ENCODE data around the gene CHTOP. TPM values are rescaled to one million over a fixed set of nuclear protein-coding genes. Genes with fewer than 3 reads are reported as not detected.
"Not testable (repeated sequence)": the region's sequence is repeated elsewhere in the genome, so short reads cannot be mapped to it uniquely, and the experiment has no call there.

The CHTOP gene
- total RNA-seq, result 10 to 100 TPM; 88.2 to 91.3 TPM

GRCh38 chr1:153633754-153634665 is at the start of gene CHTOP:
Gene CHTOP, plus strand, starts transcription at chr1:153634066. Its CDS starts 2,523 bp downstream, at chr1:153636589.
- Mint-ChIP-seq H3K4me1 (ENCODE audit: low read depth) (peaks cover 45% of the 10 kb centered on the region), H3K4me3 (peak within 1 kb of the TSS; percentile 90), H3K27me3 (ENCODE audit: low read depth) (no peaks in the 10 kb centered on the region), H3K36me3 (ENCODE audit: low read depth) (peaks cover 37% of the 10 kb centered on the region), H3K27ac (peak within 1 kb of the TSS; percentile 100), H3K9me3 (no peaks in the 10 kb centered on the region)
- intact Hi-C loops (cut with micrococcal nuclease), result loop anchor here (1.0 to 2.0 kb wide), 6 partner anchors 24 to 289 kb away; partner anchors contain the start of gene SNAPIN
- CTCF ChIA-PET, result interaction anchor here (0.6 to 3.1 kb wide), 7 partner anchors 22 to 123 kb away, joined by 3 to 12 read pairs (median 5); partner anchors contain the start of gene S100A5
- peak; percentile 98 for DNase-seq

GRCh38 chr1:153585006-153585405 is 48.9 kb upstream of the CHTOP start:
- intact Hi-C loops (cut with micrococcal nuclease), result no loop called here
- Mint-ChIP-seq H3K36me3 (ENCODE audit: low read depth) (no peaks in the 10 kb centered on the region), H3K27ac (no peak overlapping the region), H3K4me3 (no peak overlapping the region), H3K27me3 (ENCODE audit: low read depth) (peaks cover 5% of the 10 kb centered on the region), H3K4me1 (ENCODE audit: low read depth) (no peaks in the 10 kb centered on the region), H3K9me3 (no peaks in the 10 kb centered on the region)
- no peak for DNase-seq
- CTCF ChIA-PET, result interaction anchor here (0.7 to 1.8 kb wide), 2 partner anchors 12 to 108 kb away, joined by 3 to 6 read pairs; no protein-coding TSS in a partner anchor

- no peaks in the 10 kb centered on the region for H3K4me1 Mint-ChIP-seq (ENCODE audit: low read depth)
- H3K27ac Mint-ChIP-seq, result no peak overlapping the region
- no peak for DNase-seq
- no peaks in the 10 kb centered on the region for H3K9me3 Mint-ChIP-seq
- CTCF ChIA-PET, result interaction anchor here (1.8 to 1.9 kb wide), 2 partner anchors 14 to 18 kb away, joined by 4 to 6 read pairs; no protein-coding TSS in a partner anchor
- peaks cover 5% of the 10 kb centered on the region for H3K27me3 Mint-ChIP-seq (ENCODE audit: low read depth)
- H3K4me3 Mint-ChIP-seq, result no peak overlapping the region
- H3K36me3 Mint-ChIP-seq (ENCODE audit: low read depth), result no peaks in the 10 kb centered on the region
- intact Hi-C loops (cut with micrococcal nuclease), result no loop called here
Measured at GRCh38 chr1:153586347-153586746, 47.5 kb upstream of the CHTOP start.

DNA sequence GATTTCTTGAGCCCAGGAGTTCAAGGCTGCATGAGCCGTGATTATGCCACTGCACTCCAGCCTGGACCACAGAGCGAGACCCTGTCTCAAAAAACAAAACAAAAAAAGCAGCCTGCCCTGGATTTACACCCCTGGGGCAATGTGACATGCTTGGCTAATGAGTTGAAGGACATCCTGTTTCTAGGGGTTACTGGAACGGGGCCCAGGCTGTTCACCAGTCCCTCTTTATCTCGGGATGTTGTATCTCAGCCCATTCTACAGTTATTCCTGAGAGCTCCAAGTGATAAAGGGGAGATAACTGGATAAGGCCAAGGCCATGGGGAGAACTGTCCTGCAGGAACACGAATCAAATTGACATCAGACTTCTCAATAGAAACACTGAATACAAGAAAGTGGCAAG is 46.6 kb upstream of the CHTOP start:
- Mint-ChIP-seq H3K9me3 (no peaks in the 10 kb centered on the region), H3K4me1 (ENCODE audit: low read depth) (no peaks in the 10 kb centered on the region), H3K36me3 (ENCODE audit: low read depth) (no peaks in the 10 kb centered on the region), H3K4me3 (no peak overlapping the region), H3K27me3 (ENCODE audit: low read depth) (peaks cover 5% of the 10 kb centered on the region), H3K27ac (no peak overlapping the region)
- DNase-seq, result no peak
- intact Hi-C loops (cut with micrococcal nuclease), result no loop called here
- CTCF ChIA-PET, result interaction anchor here (1.9 kb wide), 1 partner anchor 19 kb away, joined by 4 read pairs; no protein-coding TSS in a partner anchor

DNA sequence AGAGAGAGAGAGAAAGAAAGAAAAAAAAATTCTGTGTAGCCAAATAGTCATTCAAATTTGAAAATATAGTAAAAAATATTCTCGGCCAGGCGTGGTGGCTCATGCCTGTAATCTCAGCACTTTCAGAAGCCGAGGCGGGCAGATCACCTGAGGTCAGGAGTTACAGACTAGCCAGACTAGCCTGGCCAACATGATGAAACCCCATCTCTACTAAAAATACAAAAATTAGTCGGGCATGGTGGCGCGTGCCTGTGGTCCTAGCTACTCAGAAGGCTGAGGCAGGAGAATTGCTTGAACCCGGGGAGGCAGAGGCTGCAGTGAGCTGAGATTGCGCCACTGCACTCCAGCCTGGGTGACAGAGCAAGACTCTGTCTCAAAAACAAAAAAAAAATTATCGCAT is 45.8 kb upstream of the CHTOP start:
- DNase-seq; H3K4me1 Mint-ChIP-seq (ENCODE audit: low read depth); H3K27me3 Mint-ChIP-seq (ENCODE audit: low read depth); H3K9me3 Mint-ChIP-seq; H3K36me3 Mint-ChIP-seq (ENCODE audit: low read depth); H3K4me3 Mint-ChIP-seq; intact Hi-C loops (cut with micrococcal nuclease); H3K27ac Mint-ChIP-seq: not testable (repeated sequence)
- CTCF ChIA-PET, result interaction anchor here (0.7 kb wide), 1 partner anchor 80 kb away, joined by 6 read pairs; no protein-coding TSS in a partner anchor

DNA sequence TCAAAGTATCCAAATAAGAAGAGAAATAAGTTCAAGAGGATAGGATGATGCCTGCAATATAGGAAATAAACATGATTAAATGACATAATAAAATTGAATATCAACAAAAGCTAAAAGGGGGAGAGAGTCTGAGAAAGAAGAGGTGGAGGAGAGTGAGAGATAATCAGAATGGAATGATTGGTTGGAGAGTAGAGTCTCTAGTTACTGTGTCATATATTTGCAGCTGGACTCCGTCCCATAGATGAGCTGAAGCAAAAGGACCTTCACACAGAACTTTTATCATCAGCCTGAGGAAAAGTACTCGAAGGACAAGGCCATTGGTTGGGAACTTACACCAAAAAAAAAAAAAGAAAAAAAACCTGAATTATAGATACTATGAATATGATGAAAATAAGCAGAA is 45.4 kb upstream of the CHTOP start:
- no peaks in the 10 kb centered on the region for H3K4me1 Mint-ChIP-seq (ENCODE audit: low read depth)
- CTCF ChIA-PET, result interaction anchor here (0.7 kb wide), 1 partner anchor 81 kb away, joined by 6 read pairs; no protein-coding TSS in a partner anchor

GRCh38 chr1:153592748-153593147 is 41.1 kb upstream of the CHTOP start:
- H3K4me1 Mint-ChIP-seq (ENCODE audit: low read depth), result peaks cover 6% of the 10 kb centered on the region
- H3K36me3 Mint-ChIP-seq (ENCODE audit: low read depth), result no peaks in the 10 kb centered on the region
- DNase-seq, result no peak
- no peaks in the 10 kb centered on the region for H3K9me3 Mint-ChIP-seq
- no peak overlapping the region for H3K27ac Mint-ChIP-seq
- intact Hi-C loops (cut with micrococcal nuclease), result no loop called here
- CTCF ChIA-PET, result interaction anchor here (1.2 to 1.4 kb wide), 2 partner anchors 20 to 82 kb away, joined by 4 to 5 read pairs; no protein-coding TSS in a partner anchor
- no peaks in the 10 kb centered on the region for H3K27me3 Mint-ChIP-seq (ENCODE audit: low read depth)
- H3K4me3 Mint-ChIP-seq, result no peak overlapping the region

More for the DNA sequence above, 45.4 kb upstream of the CHTOP start:
- Mint-ChIP-seq H3K27ac (no peak overlapping the region), H3K4me3 (no peak overlapping the region), H3K36me3 (ENCODE audit: low read depth) (no peaks in the 10 kb centered on the region), H3K9me3 (no peaks in the 10 kb centered on the region), H3K27me3 (ENCODE audit: low read depth) (peaks cover 5% of the 10 kb centered on the region)
- DNase-seq, result no peak
- intact Hi-C loops (cut with micrococcal nuclease), result no loop called here

GRCh38 chr1:153597206-153597605 is 36.7 kb upstream of the CHTOP start:
- DNase-seq, result peak; percentile 28
- CTCF ChIA-PET, result no interaction called here
- Mint-ChIP-seq H3K9me3 (no peaks in the 10 kb centered on the region), H3K4me1 (ENCODE audit: low read depth) (peaks cover 13% of the 10 kb centered on the region), H3K27me3 (ENCODE audit: low read depth) (no peaks in the 10 kb centered on the region), H3K4me3 (no peak overlapping the region), H3K27ac (no peak overlapping the region), H3K36me3 (ENCODE audit: low read depth) (no peaks in the 10 kb centered on the region)
- intact Hi-C loops (cut with micrococcal nuclease), result no loop called here

DNA sequence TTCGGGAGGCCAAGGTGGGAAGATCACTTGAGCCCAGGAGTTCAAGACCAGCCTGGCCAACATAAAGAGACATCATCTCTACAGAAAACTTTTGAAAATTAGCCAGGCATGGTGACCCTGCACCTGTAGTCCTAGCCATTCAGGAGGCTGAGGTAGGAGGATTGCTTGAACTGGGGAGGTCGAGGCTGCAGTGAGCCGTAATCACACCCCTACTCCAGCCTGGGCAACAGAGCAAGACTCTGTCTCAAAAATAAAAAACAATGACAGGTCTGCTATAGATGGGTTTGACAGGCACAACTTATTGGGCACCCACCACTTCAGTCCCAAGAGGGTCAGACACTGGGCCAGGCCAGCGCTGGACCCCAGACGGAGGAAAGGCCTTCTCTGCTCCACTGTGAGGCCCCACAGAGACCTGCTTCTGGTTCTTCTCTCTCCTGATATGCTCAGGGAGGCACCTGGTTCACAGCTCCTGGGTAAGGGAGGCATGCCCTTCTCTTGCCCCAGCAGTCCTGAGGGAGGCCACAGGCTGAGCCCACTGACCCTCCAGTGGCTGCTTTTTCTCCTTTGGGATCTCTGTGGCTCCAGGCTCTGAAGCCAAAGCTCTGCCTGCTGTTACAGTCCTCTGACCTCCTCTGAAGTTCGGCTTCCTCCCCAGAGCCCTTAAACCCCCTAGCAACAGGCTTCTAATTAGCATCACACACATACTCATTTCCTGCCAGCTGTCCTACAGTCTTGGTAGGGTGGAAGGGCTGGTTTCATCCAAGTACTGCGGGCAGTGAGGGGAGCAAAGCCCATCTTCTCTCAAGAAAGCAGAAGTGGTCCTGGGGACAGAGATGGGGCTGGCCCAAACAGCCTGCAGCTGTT is 35.3 kb upstream of the CHTOP start:
- intact Hi-C loops (cut with micrococcal nuclease), result no loop called here
- Mint-ChIP-seq H3K9me3 (no peaks in the 10 kb centered on the region), H3K4me1 (ENCODE audit: low read depth) (peaks cover 16% of the 10 kb centered on the region), H3K36me3 (ENCODE audit: low read depth) (no peaks in the 10 kb centered on the region), H3K27me3 (ENCODE audit: low read depth) (no peaks in the 10 kb centered on the region), H3K4me3 (no peak overlapping the region), H3K27ac (no peak overlapping the region)
- DNase-seq, result peak; percentile 31
- CTCF ChIA-PET, result interaction anchor here (0.6 to 0.7 kb wide), 2 partner anchors 65 to 100 kb away, joined by 5 to 7 read pairs; no protein-coding TSS in a partner anchor

DNA sequence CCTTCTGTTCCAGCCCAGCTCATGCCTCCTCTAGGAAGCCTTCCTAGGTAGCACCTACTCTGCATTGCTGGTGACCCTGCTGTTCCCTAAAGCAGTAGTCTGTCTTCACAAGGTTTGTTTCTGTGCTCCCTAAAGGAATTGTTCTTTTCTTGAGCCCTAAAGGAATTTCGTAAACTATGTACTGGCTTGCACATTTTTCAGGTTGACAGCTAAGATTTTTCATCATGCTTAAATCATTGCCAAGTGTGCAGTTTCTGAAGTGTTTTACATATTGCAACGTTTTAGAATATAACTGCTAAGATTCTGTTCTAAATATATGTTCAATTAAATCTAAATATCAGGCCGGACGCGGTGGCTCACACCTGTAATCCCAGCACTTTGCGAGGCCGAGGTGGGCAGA is 34.0 kb upstream of the CHTOP start:
- Mint-ChIP-seq H3K27ac (no peak overlapping the region), H3K4me3 (no peak overlapping the region), H3K4me1 (ENCODE audit: low read depth) (peaks cover 16% of the 10 kb centered on the region), H3K36me3 (ENCODE audit: low read depth) (no peaks in the 10 kb centered on the region), H3K9me3 (no peaks in the 10 kb centered on the region), H3K27me3 (ENCODE audit: low read depth) (no peaks in the 10 kb centered on the region)
- no peak for DNase-seq
- intact Hi-C loops (cut with micrococcal nuclease), result no loop called here
- CTCF ChIA-PET, result interaction anchor here (0.6 kb wide), 1 partner anchor 162 kb away, joined by 3 read pairs; no protein-coding TSS in a partner anchor

DNA sequence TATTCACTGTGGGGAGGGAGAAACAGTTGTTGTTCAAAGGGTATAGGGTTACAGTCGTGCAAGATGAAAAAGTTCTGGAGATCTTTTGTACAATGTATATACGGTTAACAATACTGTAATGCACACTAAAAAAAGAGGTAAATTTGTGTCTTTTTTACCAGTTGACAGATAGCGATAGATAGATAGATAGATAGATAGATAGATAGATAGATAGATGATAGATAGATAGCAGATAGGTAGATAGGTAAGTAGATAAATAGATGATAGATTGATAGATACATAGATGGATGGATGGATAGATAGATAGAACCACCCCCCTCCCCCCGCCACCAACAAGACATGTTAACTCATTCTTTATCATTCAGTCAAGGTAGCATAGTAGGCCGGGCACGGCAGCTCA is 31.1 kb upstream of the CHTOP start:
- H3K36me3 Mint-ChIP-seq (ENCODE audit: low read depth), result no peaks in the 10 kb centered on the region
- CTCF ChIA-PET, result no interaction called here
- peaks cover 10% of the 10 kb centered on the region for H3K4me1 Mint-ChIP-seq (ENCODE audit: low read depth)
- no peak for DNase-seq
- no peaks in the 10 kb centered on the region for H3K27me3 Mint-ChIP-seq (ENCODE audit: low read depth)
- intact Hi-C loops (cut with micrococcal nuclease), result no loop called here
- H3K9me3 Mint-ChIP-seq, result no peaks in the 10 kb centered on the region
- no peak overlapping the region for H3K4me3 Mint-ChIP-seq
- no peak overlapping the region for H3K27ac Mint-ChIP-seq

DNA sequence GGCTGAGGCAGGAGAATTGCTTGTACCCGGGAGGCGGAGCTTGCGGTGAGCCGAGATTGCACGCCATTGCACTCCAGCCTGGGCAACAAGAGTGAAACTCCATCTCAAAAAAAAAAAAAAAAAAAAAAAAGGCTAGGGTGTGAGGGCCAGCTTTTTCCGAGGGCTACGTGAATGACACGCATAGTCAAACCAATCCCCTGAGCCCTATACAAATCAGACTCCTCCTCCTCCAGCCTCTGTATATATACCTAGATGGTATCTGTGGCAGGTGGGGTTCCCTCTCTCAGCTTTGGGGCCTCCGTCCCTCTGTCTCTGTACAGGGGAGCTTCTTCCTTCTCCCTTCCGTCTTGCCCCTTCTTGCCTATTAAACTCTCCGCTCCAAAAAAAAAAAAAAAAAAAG is 27.7 kb upstream of the CHTOP start:
- intact Hi-C loops (cut with micrococcal nuclease), result no loop called here
- no peaks in the 10 kb centered on the region for H3K27me3 Mint-ChIP-seq (ENCODE audit: low read depth)
- DNase-seq, result no peak
- no peaks in the 10 kb centered on the region for H3K36me3 Mint-ChIP-seq (ENCODE audit: low read depth)
- peaks cover 3% of the 10 kb centered on the region for H3K4me1 Mint-ChIP-seq (ENCODE audit: low read depth)
- CTCF ChIA-PET, result interaction anchor here (1.5 kb wide), 1 partner anchor 9 kb away, joined by 3 read pairs; no protein-coding TSS in a partner anchor
- no peaks in the 10 kb centered on the region for H3K9me3 Mint-ChIP-seq
- H3K27ac Mint-ChIP-seq, result no peak overlapping the region
- no peak overlapping the region for H3K4me3 Mint-ChIP-seq

All from activated naive CD4-positive, alpha-beta T cell treated with anti-CD3 and anti-CD28 coated beads for 36 hours (primary cell).